OCI-M1 (cell line): Measurements from ENCODE around the gene DYNLT4.

Experiments
- DNase-seq: peaks from one replicate; lab custom pipeline; 2025; lab: John Stamatoyannopoulos, UW

DYNLT4 gene

DNA sequence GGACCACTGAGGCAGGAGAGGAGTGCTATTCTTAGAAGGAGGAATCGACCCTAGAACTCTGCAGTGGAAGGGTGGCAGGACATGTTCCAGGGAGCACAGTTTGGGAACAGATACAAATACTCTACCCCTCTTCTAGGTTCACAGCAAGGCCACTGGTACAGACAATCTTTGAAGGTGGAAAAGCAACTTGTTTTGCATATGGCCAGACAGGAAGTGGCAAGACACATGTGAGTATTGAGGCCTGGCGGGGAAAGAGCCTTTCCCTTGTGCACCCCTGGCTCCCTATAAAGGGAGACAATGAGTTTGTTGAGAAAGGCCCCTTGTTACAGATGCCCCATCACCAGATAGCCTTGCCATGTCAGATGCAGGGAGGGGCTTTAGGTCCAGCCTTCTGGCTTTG lies 49.7 kb downstream of the DYNLT4 start:
- DNase-seq, result no peak
